WTC11 (cell line): ENCODE results near the gene GPC6. TPM values are rescaled to one million over a fixed set of nuclear protein-coding genes. Genes with fewer than 3 reads are reported as not detected.

Experiments used
- ATAC-seq: fragments of 200-7000 bp; cut with Tn5 transposase; 2 replicates; pipeline ENCODE4 v1.10.0; 2021; ENCODE audit warnings: mild to moderate bottlenecking, moderate library complexity
- CTCF ChIA-PET: fragments of 300-600 bp; sonication (Branson Sonifier 250); formaldehyde crosslinking; loops from one replicate; lab custom pipeline; 2021; ENCODE audit warnings: antibody characterized with exemption; lab: Charles Lee
- POLR2A ChIA-PET: fragments of 350-600 bp; sonication (Branson Sonifier 250); formaldehyde crosslinking; loops from one replicate; lab custom pipeline; 2021; ENCODE audit warnings: antibody characterized with exemption; lab: Charles Lee
- DNase-seq: peaks from one replicate; pipeline ENCODE4 v3.0.0; 2021; ENCODE audit warnings: low spot score
- H3K27ac Mint-ChIP-seq: 2 replicates; pipeline ENCODE4 v1.8.0; 2021; ENCODE audit warnings: mixed read lengths
- H3K27me3 Mint-ChIP-seq: 2 replicates; pipeline ENCODE4 v1.8.0; 2021; ENCODE audit warnings: low read depth, mild to moderate bottlenecking, moderate library complexity, mixed read lengths
- H3K36me3 Mint-ChIP-seq: 2 replicates; pipeline ENCODE4 v1.8.0; 2021; ENCODE audit warnings: mixed read lengths
- H3K4me1 Mint-ChIP-seq: 2 replicates; pipeline ENCODE4 v1.8.0; 2022; ENCODE audit warnings: mixed read lengths
- H3K4me3 Mint-ChIP-seq: 2 replicates; pipeline ENCODE4 v1.8.0; 2021; ENCODE audit warnings: mild to moderate bottlenecking, moderate library complexity, mixed read lengths
- H3K9me3 Mint-ChIP-seq: 2 replicates; pipeline ENCODE4 v1.8.0; 2021; ENCODE audit warnings: mixed read lengths
- CDX4 ChIP-seq: fragments of 250-450 bp; sonication (Bioruptor Pico); IDR thresholded peaks from 2 replicates; pipeline ENCODE4 v1.9.0; 2021; ENCODE audit warnings: moderate library complexity, mild to moderate bottlenecking, inconsistent platforms, borderline replicate concordance
- CTCF ChIP-seq: fragments of 200-600 bp; IDR thresholded peaks from 2 replicates; pipeline ENCODE4 v1.8.0; 2022; ENCODE audit warnings: antibody characterized with exemption
- FOXP1 ChIP-seq: sonication (generic); formaldehyde crosslinking; IDR thresholded peaks from 2 replicates; pipeline ENCODE4 v1.8.0; 2022; ENCODE audit warnings: missing genetic modification reagents, mild to moderate bottlenecking, moderate library complexity, borderline replicate concordance
- GABPB1 ChIP-seq: sonication (generic); formaldehyde crosslinking; IDR thresholded peaks from 2 replicates; pipeline ENCODE4 v1.8.1; 2023; ENCODE audit warnings: mild to moderate bottlenecking, missing genetic modification reagents
- MXD4 ChIP-seq: fragments of 250-450 bp; sonication (Bioruptor Pico); IDR thresholded peaks from 2 replicates; pipeline ENCODE4 v1.8.0; 2021; ENCODE audit warnings: mild to moderate bottlenecking, moderate library complexity, borderline replicate concordance
- NFE2L1 ChIP-seq: sonication (generic); formaldehyde crosslinking; IDR thresholded peaks from 2 replicates; pipeline ENCODE4 v1.8.1; 2023; ENCODE audit warnings: missing genetic modification reagents
- NR1H2 ChIP-seq: sonication (generic); formaldehyde crosslinking; IDR thresholded peaks from 2 replicates; pipeline ENCODE4 v1.9.0; 2021; ENCODE audit warnings: mild to moderate bottlenecking, moderate library complexity, missing genetic modification reagents
- NR3C1 ChIP-seq: sonication (generic); formaldehyde crosslinking; conservative IDR thresholded peaks from 2 replicates; pipeline ENCODE4 v1.8.1; 2023; ENCODE audit warnings: low read depth, mild to moderate bottlenecking, missing genetic modification reagents
- OVOL2 ChIP-seq: fragments of 250-450 bp; sonication (Bioruptor Pico); IDR thresholded peaks from 2 replicates; pipeline ENCODE4 v1.9.0; 2021; ENCODE audit warnings: mild to moderate bottlenecking, borderline replicate concordance
- PRDM15 ChIP-seq: sonication (generic); formaldehyde crosslinking; IDR thresholded peaks from 2 replicates; pipeline ENCODE4 v1.8.0; 2022; ENCODE audit warnings: missing genetic modification reagents
- PRRX2 ChIP-seq: fragments of 250-450 bp; sonication (Bioruptor Pico); IDR thresholded peaks from 2 replicates; pipeline ENCODE4 v1.8.0; 2021; ENCODE audit warnings: mild to moderate bottlenecking
- SMAD3 ChIP-seq: sonication (generic); formaldehyde crosslinking; IDR thresholded peaks from 2 replicates; pipeline ENCODE4 v1.8.0; 2022; ENCODE audit warnings: missing genetic modification reagents, mild to moderate bottlenecking, borderline replicate concordance
- STAT6 ChIP-seq: sonication (generic); formaldehyde crosslinking; conservative IDR thresholded peaks from 2 replicates; pipeline ENCODE4 v1.8.1; 2023; ENCODE audit warnings: mild to moderate bottlenecking, low read depth, missing genetic modification reagents, moderate library complexity
- TEAD1 ChIP-seq: sonication (generic); formaldehyde crosslinking; IDR thresholded peaks from 2 replicates; pipeline ENCODE4 v1.8.0; 2022; ENCODE audit warnings: mild to moderate bottlenecking, missing genetic modification reagents
- USF1 ChIP-seq: sonication (generic); formaldehyde crosslinking; IDR thresholded peaks from 2 replicates; pipeline ENCODE4 v1.8.0; 2022; ENCODE audit warnings: mild to moderate bottlenecking, missing genetic modification reagents
- ZNF138 ChIP-seq: sonication (generic); formaldehyde crosslinking; conservative IDR thresholded peaks from 2 replicates; pipeline ENCODE4 v1.8.1; 2022; ENCODE audit warnings: mild to moderate bottlenecking, moderate library complexity, missing genetic modification reagents
- ZNF232 ChIP-seq: sonication (generic); formaldehyde crosslinking; IDR thresholded peaks from 2 replicates; pipeline ENCODE4 v1.8.0; 2022; ENCODE audit warnings: mild to moderate bottlenecking, missing genetic modification reagents
- ZNF263 ChIP-seq: sonication (generic); formaldehyde crosslinking; IDR thresholded peaks from 2 replicates; pipeline ENCODE4 v1.8.1; 2022; ENCODE audit warnings: low read depth, mild to moderate bottlenecking, moderate library complexity, missing genetic modification reagents
- ZNF317 ChIP-seq: sonication (generic); formaldehyde crosslinking; IDR thresholded peaks from 2 replicates; pipeline ENCODE4 v1.8.1; 2023; ENCODE audit warnings: low read depth, mild to moderate bottlenecking, moderate library complexity, missing genetic modification reagents, borderline replicate concordance
- ZNF396 ChIP-seq: fragments of 250-450 bp; sonication (Bioruptor Pico); IDR thresholded peaks from 2 replicates; pipeline ENCODE4 v1.8.0; 2021; ENCODE audit warnings: mild to moderate bottlenecking, moderate library complexity, borderline replicate concordance
- ZSCAN18 ChIP-seq: fragments of 250-450 bp; sonication (Bioruptor Pico); IDR thresholded peaks from 2 replicates; pipeline ENCODE4 v2.1.2; 2022; ENCODE audit warnings: mild to moderate bottlenecking, moderate library complexity
- total RNA-seq: library from RNA; stranded (reverse); gene quantifications from 3 replicates; pipeline ENCODE4 v1.2.3, GENCODE V29; 2021

GPC6 gene
- total RNA-seq, 1 experiment from 2014 or later = 19.5 TPM

- TF ChIP-seq STAT6 (no peak), ZNF138 (no peak), GABPB1 (CRISPR knock-in tag) (no peak), MXD4 (CRISPR knock-in tag) (no peak), ZNF232 (no peak), ZNF317 (CRISPR knock-in tag) (no peak), TEAD1 (CRISPR knock-in tag) (no peak)
Measured at GRCh38 chr13:93260591-93260990, 34.0 kb downstream of the GPC6 start (continued).

GRCh38 chr13:93262729-93263345, 36.2 kb downstream of the GPC6 start:
- POLR2A ChIA-PET = no interaction called here
- DNase-seq (no peak), ATAC-seq (no peak)
- TF ChIP-seq PRRX2 (CRISPR knock-in tag) (no peak), NFE2L1 (CRISPR knock-in tag) (no peak), FOXP1 (CRISPR knock-in tag) (no peak), ZSCAN18 (CRISPR knock-in tag) (no peak), GABPB1 (CRISPR knock-in tag) (no peak), USF1 (CRISPR knock-in tag) (no peak), TEAD1 (CRISPR knock-in tag) (no peak), SMAD3 (no peak), MXD4 (CRISPR knock-in tag) (no peak), ZNF232 (no peak), CDX4 (CRISPR knock-in tag) (no peak), NR3C1 (CRISPR knock-in tag) (no peak)
- Mint-ChIP-seq H3K9me3 (no peaks in the 10 kb centered on the region), H3K4me1 (peaks cover 33% of the 10 kb centered on the region), H3K27me3 (no peaks in the 10 kb centered on the region), H3K36me3 (no peaks in the 10 kb centered on the region), H3K27ac (peak overlapping the region; percentile 3), H3K4me3 (no peak overlapping the region)
- CTCF ChIA-PET = interaction anchor here (1.9 kb wide), 1 partner anchor 29 kb away, joined by 5 read pairs; no protein-coding TSS in a partner anchor

- ATAC-seq (no peak), DNase-seq (no peak)
- H3K4me3 Mint-ChIP-seq = no peak overlapping the region
- POLR2A ChIA-PET = interaction anchor here (0.6 kb wide), 1 partner anchor 261 kb away, joined by 3 read pairs; no protein-coding TSS in a partner anchor
- no peaks in the 10 kb centered on the region for H3K9me3 Mint-ChIP-seq
- no peak overlapping the region for H3K27ac Mint-ChIP-seq
- H3K4me1 Mint-ChIP-seq = peaks cover 33% of the 10 kb centered on the region
- no peaks in the 10 kb centered on the region for H3K36me3 Mint-ChIP-seq
- CTCF ChIA-PET = no interaction called here
- H3K27me3 Mint-ChIP-seq = no peaks in the 10 kb centered on the region
- TF ChIP-seq CTCF (no peak), PRDM15 (CRISPR knock-in tag) (no peak), NR1H2 (CRISPR knock-in tag) (no peak), ZNF263 (no peak), ZNF138 (no peak), ZNF396 (no peak), GABPB1 (CRISPR knock-in tag) (no peak), OVOL2 (CRISPR knock-in tag) (no peak)
Measured at GRCh38 chr13:93264876-93265275, 38.3 kb downstream of the GPC6 start.
